Endodermal cell (in vitro differentiated cells): ENCODE measurements around the gene SPATA17. TPM values are rescaled to one million over a fixed set of nuclear protein-coding genes. Genes with fewer than 3 reads are reported as not detected.

Experiments
- DNase-seq: peaks from one replicate; pipeline ENCODE4 v3.0.0-alpha.2; 2017
- H3K27ac ChIP-seq: 2 replicates; pipeline ENCODE4 v1.5.1; 2013; ENCODE audit warnings: mild to moderate bottlenecking, low read depth, low read length, moderate library complexity
- H3K27me3 ChIP-seq: 2 replicates; pipeline ENCODE4 v1.6.1; 2013; ENCODE audit warnings: mild to moderate bottlenecking, low read length, moderate library complexity; ENCODE audit not compliant: insufficient read depth, control insufficient read depth, poor library complexity, severe bottlenecking
- H3K36me3 ChIP-seq: 2 replicates; pipeline ENCODE4 v1.7.0; 2013; ENCODE audit warnings: mild to moderate bottlenecking, low read length, moderate library complexity; ENCODE audit not compliant: control insufficient read depth, insufficient read depth
- H3K4me1 ChIP-seq: one replicate; pipeline ENCODE4 v1.7.0; 2013; ENCODE audit warnings: low read length; ENCODE audit not compliant: control insufficient read depth, insufficient read depth
- H3K4me3 ChIP-seq: 2 replicates; pipeline ENCODE4 v1.5.1; 2013; ENCODE audit warnings: mild to moderate bottlenecking, low read length, moderate library complexity
- H3K9ac ChIP-seq: 2 replicates; pipeline ENCODE4 v1.6.1; 2013; ENCODE audit warnings: mild to moderate bottlenecking, low read length, moderate library complexity; ENCODE audit not compliant: poor library complexity, severe bottlenecking; ENCODE audit errors: extremely low read depth
- H3K9me3 ChIP-seq: 2 replicates; pipeline ENCODE4 v1.6.1; 2013; ENCODE audit warnings: mild to moderate bottlenecking, low read length, moderate library complexity; ENCODE audit not compliant: control insufficient read depth
- H3K27ac Mint-ChIP-seq: 2 replicates; pipeline ENCODE4 v1.8.0; 2020; ENCODE audit warnings: mixed read lengths
- H3K27me3 Mint-ChIP-seq: 2 replicates; pipeline ENCODE4 v1.8.0; 2021; ENCODE audit warnings: mild to moderate bottlenecking, mixed read lengths; ENCODE audit not compliant: insufficient read depth
- H3K36me3 Mint-ChIP-seq: 2 replicates; pipeline ENCODE4 v1.8.0; 2020; ENCODE audit warnings: low read depth, mixed read lengths
- H3K4me1 Mint-ChIP-seq: 2 replicates; pipeline ENCODE4 v1.8.0; 2020; ENCODE audit warnings: mixed read lengths
- H3K4me3 Mint-ChIP-seq: 2 replicates; pipeline ENCODE4 v1.8.0; 2020; ENCODE audit warnings: mild to moderate bottlenecking, moderate library complexity, mixed read lengths
- H3K9me3 Mint-ChIP-seq: 2 replicates; pipeline ENCODE4 v1.8.0; 2020; ENCODE audit warnings: mild to moderate bottlenecking, mixed read lengths
- CTCF ChIP-seq: fragments of 200-600 bp; sonication (generic); conservative IDR thresholded peaks from 2 replicates; pipeline ENCODE4 v1.5.0; 2021; ENCODE audit warnings: antibody characterized with exemption, mild to moderate bottlenecking
- WGBS, 2 experiments: methylation state at CpG; one replicate each; pipeline versions ENCODE4 v1.1.5 to v1.1.7; 2013; ENCODE audit warnings: missing lambda C conversion rate in 2 of 2, mixed read lengths in 1 of 2; ENCODE audit not compliant: insufficient coverage in 1 of 2, insufficient read length in 1 of 2; 5-methylcytosine and 5-hydroxymethylcytosine counted together
- total RNA-seq, 2 donors: library from RNA; stranded (reverse); fragmentation: NEBNext Ultra II Directional in 1 of 2; extraction: Animal tissue kit (Norgen Biotek cat#: 25700) in 1 of 2; gene quantifications; 2 replicates in 1 of 2; 3 replicates in 1 of 2; pipeline ENCODE4 v1.2.1, GENCODE V29; 2021

SPATA17 gene
- total RNA-seq, 2 donors from 2014 or later: 0.93 to 1.6 TPM

GRCh38 chr1:217891966-217892365 is 260.8 kb downstream of the SPATA17 start:
- Histone ChIP-seq H3K36me3 (no peaks in the 10 kb centered on the region), H3K27me3 (no peaks in the 10 kb centered on the region), H3K9ac (no peak overlapping the region), H3K4me3 (no peak overlapping the region), H3K4me1 (no peaks in the 10 kb centered on the region), H3K27ac (no peak overlapping the region), H3K9me3 (no peaks in the 10 kb centered on the region)
- TF ChIP-seq CTCF: no peak
- H3K9me3 Mint-ChIP-seq: no peaks in the 10 kb centered on the region
- H3K27me3 Mint-ChIP-seq: peaks cover 12% of the 10 kb centered on the region
- no peaks in the 10 kb centered on the region for H3K36me3 Mint-ChIP-seq
- no peak for DNase-seq
- H3K4me1 Mint-ChIP-seq: peaks cover 5% of the 10 kb centered on the region
- no peak overlapping the region for H3K27ac Mint-ChIP-seq
- 97 to 100% methylated on average over 2 of the region's 2 CpGs for WGBS, 2 experiments
- H3K4me3 Mint-ChIP-seq: no peak overlapping the region

GRCh38 chr1:217892750-217893149 is 261.6 kb downstream of the SPATA17 start:
- 81 to 87% methylated on average over 3 of the region's 3 CpGs for WGBS, 2 experiments
- Histone ChIP-seq H3K9me3 (no peaks in the 10 kb centered on the region), H3K27ac (no peak overlapping the region), H3K9ac (no peak overlapping the region), H3K4me3 (no peak overlapping the region), H3K36me3 (no peaks in the 10 kb centered on the region), H3K27me3 (no peaks in the 10 kb centered on the region), H3K4me1 (no peaks in the 10 kb centered on the region)
- no peaks in the 10 kb centered on the region for H3K9me3 Mint-ChIP-seq
- H3K4me1 Mint-ChIP-seq: no peaks in the 10 kb centered on the region
- TF ChIP-seq CTCF: no peak
- DNase-seq: no peak
- no peaks in the 10 kb centered on the region for H3K36me3 Mint-ChIP-seq
- H3K4me3 Mint-ChIP-seq: no peak overlapping the region
- no peak overlapping the region for H3K27ac Mint-ChIP-seq
- H3K27me3 Mint-ChIP-seq: peaks cover 11% of the 10 kb centered on the region

- Histone ChIP-seq H3K36me3 (no peaks in the 10 kb centered on the region), H3K27me3 (no peaks in the 10 kb centered on the region), H3K27ac (no peak overlapping the region), H3K9ac (no peak overlapping the region), H3K4me3 (no peak overlapping the region), H3K9me3 (no peaks in the 10 kb centered on the region), H3K4me1 (no peaks in the 10 kb centered on the region)
- Mint-ChIP-seq H3K27ac (no peak overlapping the region), H3K27me3 (no peaks in the 10 kb centered on the region), H3K4me1 (no peaks in the 10 kb centered on the region), H3K4me3 (no peak overlapping the region), H3K36me3 (no peaks in the 10 kb centered on the region), H3K9me3 (no peaks in the 10 kb centered on the region)
- no peak for DNase-seq
- no peak for TF ChIP-seq CTCF
- WGBS, 2 experiments: 85 to 94% methylated on average over 2 to 6 of the region's 6 CpGs
These were observed 264.7 kb downstream of the SPATA17 start for GRCh38 chr1:217895841-217896240.
